GM18508 (cell line): ENCODE data around the gene RHOD.

ENCODE experiments used
- ATAC-seq: cut with Tn5 transposase; IDR thresholded peaks from one replicate; pipeline ENCODE4 v1.9.1; 2021; ENCODE audit warnings: moderate number of reproducible peaks; ENCODE audit not compliant: insufficient read depth, unreplicated experiment

Gene RHOD

GRCh38 chr11:67058506-67058905 is 1.9 kb downstream of the RHOD start:
- ATAC-seq: no peak

- ATAC-seq: no peak
Observed at GRCh38 chr11:67059671-67060070, 3.0 kb downstream of the RHOD start.

- no peak for ATAC-seq
Observed at GRCh38 chr11:67060111-67060522, 3.5 kb downstream of the RHOD start.

GRCh38 chr11:67062526-67063373 is 6.1 kb downstream of the RHOD start:
- no peak for ATAC-seq

DNA sequence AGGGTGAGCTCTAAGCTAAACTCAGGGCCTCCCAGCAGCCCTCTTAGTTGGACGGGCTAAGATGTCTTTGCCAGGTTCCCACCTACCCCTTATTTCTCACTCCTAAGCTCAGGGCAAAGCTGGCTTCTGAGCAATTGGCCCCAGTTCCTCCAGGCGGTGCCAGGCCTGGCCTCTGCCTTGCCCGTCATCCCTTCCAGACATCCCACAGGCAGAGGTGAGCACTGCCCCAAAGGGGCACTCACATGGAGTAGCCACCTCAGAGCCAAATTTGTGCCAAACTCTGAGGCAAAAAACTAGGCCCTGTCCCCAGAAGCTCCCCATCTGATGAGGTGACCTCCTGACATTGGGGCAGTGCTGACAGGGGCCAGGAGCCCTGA is 9.7 kb downstream of the RHOD start:
- ATAC-seq: no peak

DNA sequence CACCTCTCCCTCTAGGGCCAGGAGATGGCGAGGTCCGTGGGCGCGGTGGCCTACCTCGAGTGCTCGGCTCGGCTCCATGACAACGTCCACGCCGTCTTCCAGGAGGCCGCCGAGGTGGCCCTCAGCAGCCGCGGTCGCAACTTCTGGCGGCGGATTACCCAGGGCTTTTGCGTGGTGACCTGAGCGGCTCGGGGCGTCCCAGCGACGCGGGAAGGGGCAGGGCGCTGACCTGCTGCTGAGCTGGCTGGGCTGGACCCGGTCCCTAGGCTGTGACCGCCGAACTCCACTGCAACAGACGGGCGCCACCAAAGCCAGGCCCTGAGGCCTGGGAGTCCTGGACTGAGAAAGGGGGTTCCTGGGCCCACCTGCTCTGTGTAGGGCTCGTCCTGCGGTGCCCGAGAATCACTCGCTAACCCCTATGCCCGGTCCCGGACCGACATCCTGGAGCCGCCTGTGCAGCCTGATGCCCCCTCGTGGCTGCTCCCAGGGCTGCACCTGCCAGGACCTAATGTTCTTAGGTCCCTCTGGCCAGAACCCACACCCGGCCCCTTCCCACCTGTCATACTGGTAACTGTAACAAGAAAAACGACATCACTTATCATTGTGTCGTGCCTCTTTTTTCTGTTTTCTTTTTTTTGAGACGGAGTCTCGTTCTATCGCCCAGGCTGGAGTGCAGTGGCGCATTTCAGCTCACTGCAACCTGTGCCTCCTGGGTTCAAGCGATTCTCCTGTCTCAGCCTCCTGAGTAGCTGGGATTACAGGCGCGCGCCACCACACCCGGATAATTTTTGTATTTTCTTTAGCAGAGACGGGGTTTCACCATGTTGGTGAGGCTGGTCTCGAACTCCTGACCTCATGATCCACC is 15.0 kb downstream of the RHOD start:
- no peak for ATAC-seq

DNA sequence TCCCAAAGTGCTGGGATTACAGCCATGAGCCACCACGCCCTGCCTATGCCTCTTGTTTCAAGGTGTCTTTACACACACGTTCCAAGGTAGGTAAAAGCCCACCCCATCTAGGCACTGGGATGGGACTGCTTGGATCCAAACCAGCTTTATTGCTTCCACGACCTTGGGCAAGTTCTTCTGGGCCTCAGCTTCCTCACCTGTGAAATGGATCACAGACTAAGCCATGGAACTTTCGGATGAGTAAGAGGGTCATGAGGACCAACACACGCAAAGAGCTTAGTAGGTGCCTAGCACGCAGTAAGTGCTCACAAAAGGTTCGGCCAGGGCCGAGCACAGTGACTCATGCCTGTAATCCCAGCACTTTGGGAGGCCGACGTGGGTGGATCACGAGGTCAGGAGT is 15.6 kb downstream of the RHOD start:
- ATAC-seq: no peak

DNA sequence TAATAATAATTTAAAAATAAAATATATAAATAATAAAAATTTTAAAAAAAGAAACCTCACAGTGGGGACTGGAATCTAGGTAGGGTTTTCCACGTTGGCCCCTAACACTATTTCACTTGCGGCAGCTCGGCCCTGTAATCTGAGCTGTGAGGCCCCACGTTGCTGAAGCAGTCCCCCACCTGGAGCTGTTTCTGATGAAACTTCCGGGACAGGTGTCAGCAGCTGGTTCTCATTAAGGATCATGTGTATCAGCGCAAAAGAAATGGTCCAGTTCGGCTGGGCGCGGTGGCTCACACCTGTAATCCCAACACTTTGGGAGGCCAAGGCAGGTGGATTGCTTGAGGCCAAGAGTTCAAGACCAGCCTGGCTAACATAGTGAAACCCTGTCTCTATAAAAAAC is 17.3 kb downstream of the RHOD start:
- no peak for ATAC-seq

- ATAC-seq: no peak
Observed at GRCh38 chr11:67076202-67076601, 19.6 kb downstream of the RHOD start.

DNA sequence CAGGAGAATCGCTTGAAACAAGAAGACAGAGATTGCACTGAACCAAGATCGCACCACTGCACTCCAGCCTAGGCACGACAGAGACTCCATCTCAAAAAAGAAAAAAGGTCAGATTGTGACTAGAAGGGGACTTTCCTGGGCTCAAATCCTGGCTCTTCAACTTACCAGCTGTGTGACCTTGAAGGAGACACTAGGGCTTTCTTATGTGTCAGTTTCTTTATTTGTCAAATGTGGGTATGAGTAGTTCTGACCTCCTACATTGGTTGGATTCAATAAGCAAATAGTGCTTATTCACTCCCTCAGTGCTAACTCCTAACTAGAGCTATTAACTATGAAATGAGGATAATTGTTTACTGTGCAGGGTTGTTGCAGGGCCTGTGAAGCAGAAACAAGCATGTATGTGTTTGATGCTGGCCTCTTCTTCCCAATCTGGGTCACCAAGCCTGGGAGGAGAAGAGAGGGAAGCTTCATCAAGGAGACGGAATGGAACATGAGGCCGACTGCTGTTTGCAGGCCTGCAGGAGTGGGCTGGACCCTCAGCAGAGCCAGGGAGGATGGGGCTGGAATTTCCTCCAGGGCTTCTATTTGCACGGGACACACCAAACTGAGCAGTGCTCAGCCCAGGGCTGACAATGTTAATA is 22.5 kb downstream of the RHOD start:
- ATAC-seq: no peak

GRCh38 chr11:67082071-67082791 is 25.6 kb downstream of the RHOD start:
- ATAC-seq: no peak

GRCh38 chr11:67083786-67084366 is 27.2 kb downstream of the RHOD start:
- no peak for ATAC-seq

GRCh38 chr11:67085617-67086016 is 29.0 kb downstream of the RHOD start:
- ATAC-seq: no peak

- no peak for ATAC-seq
Observed at GRCh38 chr11:67090717-67091116, 34.1 kb downstream of the RHOD start.

DNA sequence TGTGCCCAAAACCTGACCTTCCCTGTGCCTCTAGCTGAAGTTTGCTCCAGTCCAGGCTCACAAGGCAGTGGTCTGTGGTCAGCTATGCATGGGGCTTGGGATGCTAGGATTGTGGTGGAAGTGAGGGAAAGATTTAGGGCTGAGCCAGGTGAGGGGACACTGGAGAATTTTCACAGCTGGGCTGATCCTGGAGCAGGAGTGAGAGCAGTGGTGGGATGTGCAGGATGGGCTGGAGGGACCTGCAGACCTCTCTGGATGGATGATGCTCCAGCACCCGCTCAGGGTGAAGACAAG is 38.5 kb downstream of the RHOD start:
- no peak for ATAC-seq

- ATAC-seq: no peak
Observed at GRCh38 chr11:67098799-67099429, 42.3 kb downstream of the RHOD start.

- ATAC-seq: no peak
Observed at GRCh38 chr11:67099831-67100324, 43.2 kb downstream of the RHOD start.

- ATAC-seq: no peak
Observed at GRCh38 chr11:67102664-67103063, 46.0 kb downstream of the RHOD start.

DNA sequence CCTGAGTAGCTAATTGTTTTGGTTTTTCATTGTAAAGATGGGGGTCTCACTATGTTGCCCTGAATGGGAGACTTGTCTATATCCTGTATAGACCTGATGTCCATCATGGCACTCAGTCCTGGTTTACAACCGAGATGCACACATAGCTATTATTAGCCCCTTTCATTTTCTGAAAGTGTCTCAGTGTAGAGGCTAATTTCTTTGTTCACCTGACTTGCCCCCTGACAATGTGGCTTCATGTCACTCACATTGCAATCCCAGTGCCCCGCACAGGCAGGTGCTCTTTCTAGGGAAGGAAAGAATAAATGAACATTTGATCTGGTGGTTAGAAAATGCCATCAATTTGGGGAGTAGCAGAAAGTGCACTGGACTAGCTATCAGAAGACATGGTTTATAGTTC is 49.3 kb downstream of the RHOD start:
- ATAC-seq: no peak

DNA sequence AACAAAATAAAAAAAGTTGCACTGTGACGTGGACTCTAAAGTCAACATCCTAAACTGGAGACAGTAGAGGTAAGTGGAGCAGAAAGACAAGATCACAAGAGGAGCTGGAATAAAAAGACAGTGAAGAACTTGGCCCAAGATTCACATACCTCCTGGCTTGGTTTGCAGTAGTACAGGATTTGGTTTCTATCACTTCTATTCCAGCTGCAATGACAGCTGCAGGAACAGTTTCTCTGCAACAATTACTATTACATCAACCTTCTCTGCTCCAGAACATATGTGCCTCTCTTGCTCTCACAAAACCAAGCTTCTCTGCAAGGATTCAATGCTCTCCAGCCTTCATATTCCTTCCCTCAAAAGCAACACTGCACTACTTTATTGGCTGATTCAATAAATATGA is 54.6 kb downstream of the RHOD start:
- no peak for ATAC-seq
